HL-60 (cell line): Measurements from ENCODE around the gene GALM.

Experiments
- DNase-seq, 2 experiments: peaks; one replicate each; pipeline ENCODE4 v3.0.0-alpha.2; 2010 to 2020; ENCODE audit warnings: low read depth in 1 of 2, low spot score in 1 of 2
- H3K27ac ChIP-seq: fragments of 250-450 bp; sonication (Bioruptor Pico); replicated peaks from 2 replicates; pipeline ENCODE4 v1.5.1; 2020; ENCODE audit warnings: mild to moderate bottlenecking, moderate library complexity
- H3K27me3 ChIP-seq: fragments of 250-450 bp; sonication (Bioruptor Pico); 2 replicates; pipeline ENCODE4 v1.5.1; 2021; ENCODE audit warnings: mild to moderate bottlenecking, moderate library complexity; ENCODE audit not compliant: insufficient read depth, poor library complexity, severe bottlenecking
- H3K4me3 ChIP-seq: replicated peaks from 2 replicates; pipeline ENCODE4 v1.5.1; 2011; ENCODE audit warnings: mild to moderate bottlenecking, control low read depth, low read length; ENCODE audit not compliant: insufficient read depth
- CTCF ChIP-seq: IDR thresholded peaks from one replicate; pipeline ENCODE4 v1.5.1; 2011; ENCODE audit warnings: low read length, control low read depth, inconsistent platforms; ENCODE audit not compliant: insufficient read depth
- GABPA ChIP-seq: IDR thresholded peaks from 2 replicates; pipeline ENCODE4 v1.6.1; 2012; ENCODE audit warnings: low read depth
- POLR2AphosphoS5 ChIP-seq: IDR thresholded peaks from 2 replicates; pipeline ENCODE4 v1.6.1; 2012; ENCODE audit warnings: low read depth
- REST ChIP-seq: IDR thresholded peaks from 2 replicates; pipeline ENCODE4 v1.6.1; 2012; ENCODE audit warnings: low read depth; ENCODE audit not compliant: insufficient replicate concordance
- SPI1 ChIP-seq: IDR thresholded peaks from 2 replicates; pipeline ENCODE4 v1.6.1; 2012; ENCODE audit warnings: low read depth, mild to moderate bottlenecking, borderline replicate concordance

GALM gene

GRCh38 chr2:38723173-38723572 lies 57.3 kb downstream of the GALM start:
- no peak for DNase-seq
- no peak overlapping the region for H3K27ac ChIP-seq
- H3K4me3 ChIP-seq, result no peak overlapping the region
- TF ChIP-seq SPI1 (no peak), REST (no peak), GABPA (no peak), CTCF (no peak), POLR2AphosphoS5 (no peak)
- H3K27me3 ChIP-seq, result no peaks in the 10 kb centered on the region

- Histone ChIP-seq H3K4me3 (no peak overlapping the region), H3K27me3 (no peaks in the 10 kb centered on the region), H3K27ac (no peak overlapping the region)
- no peak for DNase-seq
- no peak for TF ChIP-seq POLR2AphosphoS5
- TF ChIP-seq REST, result no peak
- no peak for TF ChIP-seq SPI1
These were observed 61.7 kb downstream of the GALM start for GRCh38 chr2:38727661-38728060.

GRCh38 chr2:38728694-38729093 lies 62.8 kb downstream of the GALM start:
- TF ChIP-seq REST (no peak), CTCF (no peak), SPI1 (no peak), GABPA (no peak), POLR2AphosphoS5 (no peak)
- Histone ChIP-seq H3K27me3 (no peaks in the 10 kb centered on the region), H3K4me3 (no peak overlapping the region), H3K27ac (no peak overlapping the region)
- no peak for DNase-seq

- DNase-seq, result no peak
- Histone ChIP-seq H3K27me3 (no peaks in the 10 kb centered on the region), H3K4me3 (no peak overlapping the region), H3K27ac (no peak overlapping the region)
- TF ChIP-seq POLR2AphosphoS5 (no peak), GABPA (no peak), CTCF (no peak)
These were observed 65.2 kb downstream of the GALM start for GRCh38 chr2:38731090-38731489.
